ENCODE data around the gene KCND1. TPM values are rescaled to one million over a fixed set of nuclear protein-coding genes. Genes with fewer than 3 reads are reported as not detected.

Gene KCND1
- total and polyA plus RNA-seq, 4 donors = 0.17 to 1.1 (median 0.28) TPM

DNA sequence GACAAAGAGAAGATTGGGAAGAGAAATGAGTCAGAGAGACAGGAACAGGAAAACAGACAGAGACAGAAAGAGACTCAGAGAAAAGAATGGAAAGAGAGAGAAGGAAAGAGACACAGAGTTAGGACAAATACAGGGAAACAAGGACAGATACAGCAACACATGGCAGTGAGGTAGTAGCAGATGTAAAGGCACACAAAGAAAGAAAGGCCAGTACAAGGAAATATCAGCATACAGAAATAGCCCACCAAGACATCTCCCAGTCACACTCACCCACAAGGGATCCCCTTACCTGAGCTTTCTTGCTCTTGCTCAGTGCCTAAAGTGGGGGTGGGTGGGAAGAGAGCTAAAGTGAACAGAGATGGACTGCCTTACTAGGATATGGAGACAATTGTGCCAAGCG lies 26.2 kb upstream of the KCND1 start:
- Histone ChIP-seq H3K4me3 (ENCODE audit: low read depth in 1 of 3, low read length in 3 of 3) (no peak overlapping the region), H3K27me3 (ENCODE audit: control insufficient read depth in 4 of 4, insufficient read depth in 4 of 4, low read length in 3 of 4) (no peaks in the 10 kb centered on the region), H3K4me1 (ENCODE audit: control insufficient read depth in 4 of 4, insufficient read depth in 4 of 4, low read length in 3 of 4) (peaks cover under 1 to 8% (median 5%) of the 10 kb centered on the region in 4 donors), H3K9me3 (ENCODE audit: control insufficient read depth in 4 of 4, low read length in 3 of 4) (no peaks in the 10 kb centered on the region), H3K9ac (ENCODE audit: low read depth in 1 of 2, low read length in 2 of 2) (no peak overlapping the region), H3K27ac (ENCODE audit: low read depth in 1 of 2, low read length in 2 of 2) (no peak overlapping the region), H3K36me3 (ENCODE audit: control insufficient read depth in 4 of 4, insufficient read depth in 3 of 4, low read depth in 1 of 4, low read length in 3 of 4) (peaks cover 5 to 22% (median 13%) of the 10 kb centered on the region in 4 donors)
- WGBS = 93% methylated on average over 1 of the region's 1 CpG
- no peak for DNase-seq (ENCODE audit: low spot score)
- TF ChIP-seq FOXA2 (IDR thresholded peaks at IDR 0.05) (no peak), TAF1 (conservative IDR thresholded peaks at IDR 0.05) (no peak), SP1 (IDR thresholded peaks at IDR 0.05) (no peak), EGR1 (IDR thresholded peaks at IDR 0.05; ENCODE audit: low read depth in 2 of 2) (no peak), HNF4G (IDR thresholded peaks at IDR 0.05) (no peak), RXRA (IDR thresholded peaks at IDR 0.05) (no peak), HNF4A (conservative IDR thresholded peaks at IDR 0.05) (no peak), RAD21 (IDR thresholded peaks at IDR 0.05) (no peak), GABPA (IDR thresholded peaks at IDR 0.05 in 1 of 2, conservative IDR thresholded peaks at IDR 0.05 in 1 of 2) (no peak), JUND (IDR thresholded peaks at IDR 0.05) (no peak), ATF3 (IDR thresholded peaks at IDR 0.05) (no peak), YY1 (IDR thresholded peaks at IDR 0.05) (no peak), FOXA1 (IDR thresholded peaks at IDR 0.05) (no peak), MAX (IDR thresholded peaks at IDR 0.05) (no peak), NR2F2 (IDR thresholded peaks at IDR 0.05) (no peak)
- TF ChIP-seq, protein P1, sequence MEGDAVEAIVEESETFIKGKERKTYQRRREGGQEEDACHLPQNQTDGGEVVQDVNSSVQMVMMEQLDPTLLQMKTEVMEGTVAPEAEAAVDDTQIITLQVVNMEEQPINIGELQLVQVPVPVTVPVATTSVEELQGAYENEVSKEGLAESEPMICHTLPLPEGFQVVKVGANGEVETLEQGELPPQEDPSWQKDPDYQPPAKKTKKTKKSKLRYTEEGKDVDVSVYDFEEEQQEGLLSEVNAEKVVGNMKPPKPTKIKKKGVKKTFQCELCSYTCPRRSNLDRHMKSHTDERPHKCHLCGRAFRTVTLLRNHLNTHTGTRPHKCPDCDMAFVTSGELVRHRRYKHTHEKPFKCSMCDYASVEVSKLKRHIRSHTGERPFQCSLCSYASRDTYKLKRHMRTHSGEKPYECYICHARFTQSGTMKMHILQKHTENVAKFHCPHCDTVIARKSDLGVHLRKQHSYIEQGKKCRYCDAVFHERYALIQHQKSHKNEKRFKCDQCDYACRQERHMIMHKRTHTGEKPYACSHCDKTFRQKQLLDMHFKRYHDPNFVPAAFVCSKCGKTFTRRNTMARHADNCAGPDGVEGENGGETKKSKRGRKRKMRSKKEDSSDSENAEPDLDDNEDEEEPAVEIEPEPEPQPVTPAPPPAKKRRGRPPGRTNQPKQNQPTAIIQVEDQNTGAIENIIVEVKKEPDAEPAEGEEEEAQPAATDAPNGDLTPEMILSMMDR (IDR thresholded peaks at IDR 0.05; ENCODE audit: low read depth, low read length, missing input control) = no peak
- TF ChIP-seq, protein P2, sequence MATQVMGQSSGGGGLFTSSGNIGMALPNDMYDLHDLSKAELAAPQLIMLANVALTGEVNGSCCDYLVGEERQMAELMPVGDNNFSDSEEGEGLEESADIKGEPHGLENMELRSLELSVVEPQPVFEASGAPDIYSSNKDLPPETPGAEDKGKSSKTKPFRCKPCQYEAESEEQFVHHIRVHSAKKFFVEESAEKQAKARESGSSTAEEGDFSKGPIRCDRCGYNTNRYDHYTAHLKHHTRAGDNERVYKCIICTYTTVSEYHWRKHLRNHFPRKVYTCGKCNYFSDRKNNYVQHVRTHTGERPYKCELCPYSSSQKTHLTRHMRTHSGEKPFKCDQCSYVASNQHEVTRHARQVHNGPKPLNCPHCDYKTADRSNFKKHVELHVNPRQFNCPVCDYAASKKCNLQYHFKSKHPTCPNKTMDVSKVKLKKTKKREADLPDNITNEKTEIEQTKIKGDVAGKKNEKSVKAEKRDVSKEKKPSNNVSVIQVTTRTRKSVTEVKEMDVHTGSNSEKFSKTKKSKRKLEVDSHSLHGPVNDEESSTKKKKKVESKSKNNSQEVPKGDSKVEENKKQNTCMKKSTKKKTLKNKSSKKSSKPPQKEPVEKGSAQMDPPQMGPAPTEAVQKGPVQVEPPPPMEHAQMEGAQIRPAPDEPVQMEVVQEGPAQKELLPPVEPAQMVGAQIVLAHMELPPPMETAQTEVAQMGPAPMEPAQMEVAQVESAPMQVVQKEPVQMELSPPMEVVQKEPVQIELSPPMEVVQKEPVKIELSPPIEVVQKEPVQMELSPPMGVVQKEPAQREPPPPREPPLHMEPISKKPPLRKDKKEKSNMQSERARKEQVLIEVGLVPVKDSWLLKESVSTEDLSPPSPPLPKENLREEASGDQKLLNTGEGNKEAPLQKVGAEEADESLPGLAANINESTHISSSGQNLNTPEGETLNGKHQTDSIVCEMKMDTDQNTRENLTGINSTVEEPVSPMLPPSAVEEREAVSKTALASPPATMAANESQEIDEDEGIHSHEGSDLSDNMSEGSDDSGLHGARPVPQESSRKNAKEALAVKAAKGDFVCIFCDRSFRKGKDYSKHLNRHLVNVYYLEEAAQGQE (IDR thresholded peaks at IDR 0.05) = no peak

- DNase-seq (ENCODE audit: low spot score) = no peak
- no peaks in the 10 kb centered on the region for H3K27me3 ChIP-seq (ENCODE audit: control insufficient read depth in 4 of 4, insufficient read depth in 4 of 4, low read length in 3 of 4)
- no peak overlapping the region for H3K9ac ChIP-seq (ENCODE audit: low read depth in 1 of 2, low read length in 2 of 2)
- H3K9me3 ChIP-seq (ENCODE audit: control insufficient read depth in 4 of 4, low read length in 3 of 4) = no peaks in the 10 kb centered on the region
- TF ChIP-seq GABPA (IDR thresholded peaks at IDR 0.05 in 1 of 2, conservative IDR thresholded peaks at IDR 0.05 in 1 of 2) = no peak
- TF ChIP-seq HNF4A (conservative IDR thresholded peaks at IDR 0.05) = no peak
- TF ChIP-seq SP1 (IDR thresholded peaks at IDR 0.05) = no peak
- H3K4me1 ChIP-seq (ENCODE audit: control insufficient read depth in 4 of 4, insufficient read depth in 4 of 4, low read length in 3 of 4) = peaks cover 0 to 8% (median 5%) of the 10 kb centered on the region in 4 donors
- peaks cover 5 to 23% (median 13%) of the 10 kb centered on the region in 4 donors for H3K36me3 ChIP-seq (ENCODE audit: control insufficient read depth in 4 of 4, insufficient read depth in 3 of 4, low read depth in 1 of 4, low read length in 3 of 4)
- WGBS = 93% methylated on average over 3 of the region's 3 CpGs
- no peak overlapping the region for H3K4me3 ChIP-seq (ENCODE audit: low read depth in 1 of 3, low read length in 3 of 3)
- H3K27ac ChIP-seq (ENCODE audit: low read depth in 1 of 2, low read length in 2 of 2) = no peak overlapping the region
Measured at GRCh38 chrX:48997455-48997854, 25.8 kb upstream of the KCND1 start.
